Measurements from ENCODE around the gene SLC22A3.

- no peak for TF ChIP-seq EZH2 (IDR thresholded peaks at IDR 0.05)
- TF ChIP-seq CTCF (IDR thresholded peaks at IDR 0.05): no peak
- no peak for TF ChIP-seq EZH2phosphoT487 (IDR thresholded peaks at IDR 0.05)
These were observed 108.0 kb downstream of the SLC22A3 start for GRCh38 chr6:160456214-160456546.
